HG02840 (cell line): ENCODE measurements around the gene HNRNPM.
"Not testable (repeated sequence)": the region's sequence is repeated elsewhere in the genome, so short reads cannot be mapped to it uniquely, and the experiment has no call there.

Experiments used
- ATAC-seq: cut with Tn5 transposase; IDR thresholded peaks from one replicate; pipeline ENCODE4 v1.9.1; 2021; ENCODE audit warnings: mild to moderate bottlenecking, moderate library complexity, moderate number of reproducible peaks; ENCODE audit not compliant: unreplicated experiment, low FRiP score

Gene HNRNPM

DNA sequence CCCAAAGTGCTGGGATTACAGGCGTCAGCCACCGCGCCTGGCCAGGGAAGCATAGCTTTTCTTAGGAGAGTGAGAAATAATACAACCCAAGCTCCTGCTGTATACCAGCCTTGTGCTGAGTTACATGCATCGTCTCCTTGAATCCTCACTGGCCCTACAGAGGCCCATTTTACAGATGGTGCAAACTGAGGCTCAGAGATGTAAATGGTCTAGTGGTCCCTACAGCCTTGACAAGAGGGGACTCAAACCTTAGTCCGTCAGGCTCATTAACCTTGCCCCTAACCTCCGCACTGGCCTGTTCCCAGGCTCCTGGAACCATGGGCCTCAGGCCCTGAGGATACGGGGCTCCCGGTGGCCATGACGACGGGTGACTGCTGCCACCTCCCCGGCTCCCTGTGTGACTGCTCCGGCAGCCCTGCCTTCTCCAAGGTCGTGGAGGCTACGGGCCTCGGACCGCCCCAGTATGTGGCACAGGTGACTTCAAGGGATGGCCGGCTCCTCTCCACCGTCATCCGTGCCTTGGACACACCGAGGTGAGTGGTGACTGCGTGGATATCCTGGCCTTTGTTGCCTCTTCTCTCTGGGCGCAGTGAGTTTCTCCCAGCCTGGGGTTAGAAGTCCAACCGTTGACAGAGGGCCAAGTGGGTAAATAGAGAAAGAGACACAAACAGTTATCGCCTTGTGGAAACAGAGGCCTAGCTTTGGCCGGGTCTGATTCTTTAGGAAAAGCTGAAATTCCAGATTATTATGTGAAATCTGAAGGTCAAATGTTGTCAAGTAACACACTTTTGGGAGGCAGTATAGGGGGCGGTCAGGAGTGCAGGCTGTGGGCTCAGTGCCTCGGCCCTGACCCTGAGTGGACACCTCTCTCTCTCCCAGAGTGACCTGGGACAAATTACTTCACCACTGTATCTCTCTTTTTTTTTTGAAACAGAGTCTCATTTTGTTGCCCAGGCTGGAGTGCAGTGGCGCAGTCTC lies 23.0 kb upstream of the HNRNPM start:
- no peak for ATAC-seq

DNA sequence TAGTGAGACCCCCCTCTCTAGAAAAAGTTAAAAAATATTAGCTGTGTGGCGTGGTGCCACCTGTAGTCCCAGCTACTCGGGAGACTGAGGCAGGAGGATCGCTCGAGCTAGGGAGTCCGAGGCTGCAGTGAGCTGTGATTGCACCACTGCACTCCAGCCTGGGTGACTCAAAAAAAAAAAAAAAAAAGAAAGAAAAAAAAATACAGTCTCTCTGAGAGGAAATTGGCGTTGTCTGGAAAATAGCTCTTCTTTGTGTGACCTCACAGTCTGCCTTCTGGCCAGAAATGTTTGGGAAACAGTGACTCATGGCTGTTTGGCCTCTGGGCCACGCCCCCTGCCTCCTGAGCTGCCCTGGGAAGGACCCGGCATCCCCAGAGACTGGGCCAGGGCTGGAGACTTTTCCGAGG lies 21.0 kb upstream of the HNRNPM start:
- no peak for ATAC-seq

DNA sequence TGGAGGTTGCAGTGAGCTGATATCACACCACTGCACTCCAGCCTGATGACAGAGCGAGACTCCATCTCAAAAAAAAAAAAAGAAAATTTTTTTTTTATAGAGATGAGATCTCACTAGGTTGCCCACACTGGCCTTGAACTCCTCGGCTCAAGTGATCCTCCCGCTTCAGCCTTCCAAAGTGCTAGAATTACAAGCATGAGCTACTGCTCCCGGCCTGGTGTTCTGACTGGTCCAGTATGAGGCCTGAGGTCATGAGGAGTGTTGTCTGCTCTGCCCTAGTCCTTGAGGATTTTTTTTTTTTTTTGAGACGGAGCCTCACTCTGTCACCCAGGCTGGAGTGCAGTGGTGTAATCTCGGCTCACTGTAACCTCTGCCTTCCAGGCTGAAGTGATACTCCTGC lies 19.4 kb upstream of the HNRNPM start:
- ATAC-seq = not testable (repeated sequence)

DNA sequence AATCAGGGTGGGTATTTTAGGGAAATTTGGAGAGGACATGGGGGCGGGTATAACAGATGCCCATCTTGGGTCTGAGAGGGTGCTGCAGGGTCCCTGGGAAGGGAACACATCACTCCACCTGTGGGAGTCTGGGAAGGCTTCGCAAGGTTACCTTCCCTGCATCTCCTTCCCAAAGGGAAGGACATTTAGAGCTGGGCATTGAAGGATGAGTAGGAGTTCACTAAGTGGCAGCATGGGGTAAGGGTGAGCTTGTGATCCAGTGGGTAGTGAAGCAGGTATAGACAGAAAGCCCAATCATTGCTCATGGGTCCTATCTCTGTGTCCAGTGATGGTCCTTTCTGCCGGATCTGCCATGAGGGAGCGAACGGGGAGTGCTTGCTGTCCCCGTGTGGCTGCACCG lies 18.5 kb upstream of the HNRNPM start:
- ATAC-seq = no peak

DNA sequence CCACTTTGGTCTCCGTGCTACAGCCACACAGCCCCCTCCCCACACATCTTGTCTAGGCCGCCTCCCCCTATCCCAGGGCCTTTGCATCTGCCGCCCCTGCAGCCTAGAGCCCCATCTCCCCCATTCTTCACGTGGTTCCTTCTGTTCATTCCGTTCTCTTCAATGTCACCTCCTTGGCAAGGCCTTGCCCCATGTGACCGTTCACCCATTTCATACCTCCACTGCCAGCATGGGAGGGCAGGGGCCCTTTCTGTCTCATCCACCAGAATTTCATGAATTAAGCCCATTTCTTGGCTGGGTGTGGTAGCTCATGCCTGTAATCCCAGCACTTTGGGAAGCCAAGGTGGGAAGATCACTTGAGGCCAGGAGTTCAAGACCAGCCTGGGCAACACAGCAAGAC lies 15.7 kb upstream of the HNRNPM start:
- no peak for ATAC-seq

DNA sequence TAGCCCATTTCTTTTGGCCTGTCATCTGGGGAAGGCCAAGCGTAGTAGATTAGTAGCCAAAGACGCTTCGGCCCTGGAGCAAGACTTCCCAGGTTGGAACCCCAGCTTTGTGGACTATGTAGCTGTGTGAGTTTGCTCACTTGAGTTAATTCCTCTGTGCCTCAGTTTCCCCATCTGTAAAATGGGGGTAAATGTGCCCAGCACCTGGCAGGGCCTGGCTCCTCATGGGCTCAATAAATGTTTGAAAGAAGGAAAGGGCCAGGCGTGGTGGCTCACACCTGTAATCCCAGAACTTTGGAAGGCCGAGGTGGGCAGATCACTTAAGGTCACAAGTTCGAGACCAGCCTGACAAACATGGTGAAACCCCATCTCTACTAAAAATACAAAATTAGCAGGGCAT lies 14.9 kb upstream of the HNRNPM start:
- no peak for ATAC-seq

DNA sequence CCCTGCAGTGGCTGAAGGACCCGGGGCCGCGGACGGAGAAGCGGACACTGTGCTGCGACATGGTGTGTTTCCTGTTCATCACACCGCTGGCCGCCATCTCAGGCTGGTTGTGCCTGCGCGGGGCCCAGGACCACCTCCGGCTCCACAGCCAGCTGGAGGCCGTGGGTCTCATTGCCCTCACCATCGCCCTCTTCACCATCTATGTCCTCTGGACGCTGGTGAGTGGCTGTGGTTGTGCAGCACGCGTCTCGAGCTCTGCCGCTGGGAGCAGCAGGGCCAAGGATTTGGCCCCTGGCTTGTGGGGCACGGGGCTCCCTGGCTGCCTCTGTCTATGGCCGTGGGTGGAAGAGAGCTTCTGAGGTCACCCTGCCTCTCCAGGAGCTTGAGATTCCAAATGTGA lies 14.1 kb upstream of the HNRNPM start:
- ATAC-seq = no peak

DNA sequence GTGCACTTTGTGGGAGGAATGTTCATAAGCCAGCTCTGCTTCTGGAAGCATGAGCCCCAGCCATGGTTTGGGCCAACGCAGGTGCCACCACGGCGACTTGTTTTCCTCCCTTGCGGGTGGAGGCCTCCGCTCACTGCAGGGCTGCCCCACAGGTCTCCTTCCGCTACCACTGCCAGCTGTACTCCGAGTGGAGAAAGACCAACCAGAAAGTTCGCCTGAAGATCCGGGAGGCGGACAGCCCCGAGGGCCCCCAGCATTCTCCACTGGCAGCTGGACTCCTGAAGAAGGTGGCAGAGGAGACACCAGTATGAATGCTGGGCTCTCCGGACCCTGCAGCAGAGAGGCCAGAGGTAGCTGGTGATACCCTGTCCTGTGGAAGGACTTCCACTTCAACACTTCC lies 6.5 kb upstream of the HNRNPM start:
- ATAC-seq = no peak

DNA sequence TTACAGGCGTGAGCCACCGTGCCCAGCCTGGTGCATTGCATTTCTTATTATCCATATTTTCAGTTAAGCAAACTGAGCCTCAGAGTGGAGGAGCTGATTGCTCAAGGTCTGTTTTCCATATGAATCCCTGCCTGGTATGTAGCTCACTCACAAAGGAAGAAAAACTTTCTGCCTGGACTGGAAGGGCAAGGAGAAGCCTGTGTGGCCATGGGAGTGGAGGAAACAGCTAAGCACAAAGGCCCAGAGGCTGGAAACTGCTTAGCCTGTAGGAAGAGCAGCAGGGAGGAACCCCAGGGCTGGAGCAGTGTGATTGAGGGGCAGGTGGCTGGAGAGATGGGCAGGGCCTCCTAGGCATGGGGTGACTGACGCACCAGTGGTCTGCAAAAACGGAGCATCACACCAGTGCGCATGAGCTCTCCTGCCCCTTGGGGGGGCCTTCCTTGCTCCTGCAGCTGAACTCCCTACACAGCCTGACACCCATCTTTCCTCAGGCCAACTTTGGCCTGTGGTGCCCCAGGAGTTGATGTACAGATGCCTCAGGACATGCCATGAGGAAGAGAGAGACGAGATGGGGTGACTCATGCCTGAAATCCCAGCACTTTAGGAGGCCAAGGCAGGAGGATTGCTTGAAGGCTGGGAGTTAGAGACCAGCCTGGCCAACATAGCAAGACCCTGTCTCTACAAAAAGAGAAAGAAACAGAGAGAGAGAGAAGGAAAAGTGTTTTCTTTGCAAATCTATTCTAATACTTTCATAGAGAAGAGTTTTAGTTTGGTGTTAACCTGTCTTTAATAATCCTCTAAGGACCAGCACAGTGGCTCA lies 2.8 kb upstream of the HNRNPM start:
- no peak for ATAC-seq

DNA sequence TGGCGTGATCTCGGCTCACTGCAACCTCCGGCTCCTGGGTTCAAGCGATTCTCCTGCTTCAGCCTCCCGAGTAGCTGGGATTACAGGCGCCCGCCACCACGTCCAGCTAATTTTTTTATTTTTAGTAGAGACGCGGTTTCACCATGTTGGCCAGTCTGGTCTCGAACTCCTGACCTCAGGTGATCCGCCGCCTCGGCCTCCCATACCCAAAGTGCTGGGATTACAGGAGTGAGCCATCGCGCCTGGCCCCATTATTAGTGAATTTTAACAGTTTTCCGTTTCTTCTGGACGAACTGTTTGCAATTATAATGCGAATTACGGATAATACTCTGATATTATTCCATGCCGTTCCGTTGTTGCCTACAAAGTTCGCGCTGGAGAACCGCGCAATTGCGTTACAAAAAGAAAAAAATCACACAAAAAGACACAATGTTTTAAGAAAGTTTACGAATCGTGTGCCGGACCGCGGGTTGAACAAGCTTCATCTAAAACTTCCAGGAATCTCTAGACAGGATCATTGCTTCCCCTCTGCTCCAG lies 567 bp upstream of the HNRNPM start:
- ATAC-seq = not testable (repeated sequence)

DNA sequence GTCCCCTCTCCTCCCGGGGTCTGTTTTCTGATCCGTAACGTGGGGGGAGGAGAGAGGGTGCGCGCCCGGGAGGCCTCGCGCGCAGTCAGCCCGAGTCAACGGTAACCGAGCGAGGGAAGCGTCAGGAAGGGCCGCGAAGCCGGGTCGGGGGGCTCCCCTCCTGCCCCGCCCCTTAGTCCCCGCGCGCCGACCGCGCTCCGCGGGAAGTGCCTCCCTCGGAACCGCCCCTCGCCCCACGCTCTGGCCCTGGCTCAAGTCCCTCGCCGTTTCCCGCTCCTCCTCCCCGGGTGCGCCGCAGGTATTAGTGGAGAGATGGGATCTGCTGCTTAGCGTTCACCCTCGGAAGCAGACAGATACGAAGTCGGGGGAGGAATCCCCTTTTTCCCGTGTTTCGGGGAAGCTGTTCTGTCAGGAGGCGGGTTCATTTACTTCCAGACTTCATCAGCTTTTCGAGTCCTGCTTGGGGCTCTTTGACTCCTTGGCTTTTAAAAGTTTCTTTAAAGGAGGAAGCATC lies 770 bp downstream of the HNRNPM start:
- ATAC-seq = peak; percentile 12

DNA sequence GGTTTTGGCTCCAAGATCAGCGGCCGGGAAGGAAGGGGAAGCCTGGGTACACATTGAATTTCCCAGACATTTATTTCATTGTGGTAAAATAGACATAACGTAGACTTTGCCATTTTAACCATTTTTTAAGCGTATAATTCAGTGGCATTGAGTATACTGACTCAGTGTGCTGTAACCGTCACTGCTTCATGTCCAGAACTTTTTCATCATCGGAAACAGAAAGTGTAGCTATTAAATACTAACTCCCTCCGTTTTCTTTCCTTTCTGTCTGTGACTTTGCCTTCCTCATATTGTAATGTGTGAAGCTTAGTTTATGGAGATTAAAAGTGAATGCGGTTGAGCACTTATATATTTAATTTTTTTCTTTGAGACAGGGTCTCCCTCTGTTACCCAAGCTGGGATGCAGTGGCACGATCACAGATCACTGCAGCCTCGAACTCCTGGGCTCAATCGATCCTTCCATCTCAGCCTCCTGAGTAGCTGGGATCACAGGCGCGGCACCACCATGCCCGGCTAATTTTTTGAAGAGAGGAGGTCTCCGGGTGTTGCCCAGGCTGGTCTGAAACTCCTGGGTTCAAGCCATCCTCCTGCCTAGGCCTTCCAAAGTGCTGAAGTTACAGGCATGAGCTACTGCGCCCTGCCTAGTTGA lies 1.4 kb downstream of the HNRNPM start:
- no peak for ATAC-seq

DNA sequence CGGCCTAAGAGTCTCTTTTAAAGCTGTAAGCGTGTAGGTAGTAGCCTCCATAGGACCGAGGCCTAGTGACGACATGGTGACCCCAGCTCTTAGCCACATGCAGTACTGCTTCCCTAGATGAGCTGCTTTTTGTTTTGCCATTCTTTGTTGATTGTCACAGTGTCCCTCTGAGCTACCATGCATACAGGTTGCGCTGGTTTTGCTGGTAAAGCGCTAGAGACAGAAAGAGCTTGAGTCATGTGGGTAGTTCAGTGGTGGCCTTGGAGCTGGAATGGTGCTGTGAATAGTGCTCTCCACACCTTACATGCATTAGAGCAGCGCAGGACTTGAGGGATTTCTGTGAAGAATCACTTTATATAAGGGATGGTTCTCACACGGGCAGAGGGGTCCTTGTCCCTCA lies 5.1 kb downstream of the HNRNPM start:
- ATAC-seq = no peak

DNA sequence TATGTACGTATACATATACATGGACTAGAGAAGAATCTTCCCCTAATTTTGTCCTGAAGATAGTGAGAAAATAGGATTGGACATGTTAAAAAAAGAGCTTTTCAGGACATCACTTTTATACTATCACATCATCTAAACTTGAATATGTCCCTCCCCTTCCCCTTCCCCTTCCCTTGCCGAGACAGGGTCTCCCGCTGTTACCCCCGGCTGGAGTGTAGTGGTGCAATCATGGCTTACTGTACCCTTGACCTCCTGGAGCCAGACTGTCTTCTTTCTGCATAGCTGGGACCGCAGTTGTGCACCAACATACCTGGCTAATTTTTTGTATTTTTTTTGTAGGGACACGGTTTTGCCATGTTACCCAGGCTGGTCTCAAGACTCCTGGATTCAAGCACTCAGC lies 6.6 kb downstream of the HNRNPM start:
- ATAC-seq = no peak

DNA sequence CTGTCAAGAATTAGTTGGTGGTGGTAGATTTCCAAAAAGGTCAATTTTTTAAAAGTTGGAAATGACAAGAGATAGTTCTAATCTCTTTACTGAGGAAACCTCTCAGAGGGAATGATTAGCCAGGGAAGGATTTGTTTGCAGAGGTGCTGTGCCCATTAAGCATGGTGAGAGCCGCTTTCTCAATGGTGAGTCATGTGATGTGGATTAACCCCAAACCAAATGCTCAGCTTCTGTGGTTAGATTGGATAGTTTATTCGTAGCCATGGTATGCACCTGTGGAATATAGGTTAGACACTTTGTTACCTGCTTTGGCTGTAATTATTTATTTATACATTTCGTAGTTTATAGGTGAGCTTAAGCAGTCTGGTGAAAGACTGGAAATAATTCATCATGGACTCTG lies 7.1 kb downstream of the HNRNPM start:
- ATAC-seq = no peak

DNA sequence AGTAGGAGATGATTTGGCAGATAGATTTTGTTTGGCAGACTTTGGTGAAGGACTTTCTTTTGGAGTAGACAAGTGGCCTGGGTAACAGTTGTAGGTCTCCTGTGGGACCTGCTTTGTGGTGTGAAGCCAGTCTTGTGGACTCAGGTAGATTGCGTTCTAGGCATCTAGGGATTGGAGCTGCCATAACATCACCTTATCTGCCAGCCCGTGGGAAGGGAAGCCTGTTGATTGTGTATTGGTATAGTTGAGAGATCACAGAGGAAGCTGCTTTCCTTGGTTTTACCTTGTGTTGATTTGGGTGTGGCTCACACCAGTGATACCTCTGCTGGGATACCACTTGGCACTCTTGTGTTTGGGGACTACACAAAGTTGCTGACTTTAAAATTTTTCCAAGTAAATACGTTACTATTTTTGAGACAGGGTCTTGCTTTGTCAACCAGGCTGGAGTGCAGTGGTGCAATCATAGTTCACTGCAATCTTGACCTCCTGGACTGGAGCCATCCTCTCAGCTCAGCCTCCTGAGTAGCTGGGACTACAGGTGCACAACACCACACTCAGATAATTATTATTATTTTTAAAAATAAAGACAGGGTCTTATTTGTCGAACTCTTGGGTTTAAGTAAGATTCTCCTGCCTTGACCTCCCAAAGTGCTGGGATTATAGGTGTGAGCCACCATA lies 7.8 kb downstream of the HNRNPM start:
- ATAC-seq = no peak

DNA sequence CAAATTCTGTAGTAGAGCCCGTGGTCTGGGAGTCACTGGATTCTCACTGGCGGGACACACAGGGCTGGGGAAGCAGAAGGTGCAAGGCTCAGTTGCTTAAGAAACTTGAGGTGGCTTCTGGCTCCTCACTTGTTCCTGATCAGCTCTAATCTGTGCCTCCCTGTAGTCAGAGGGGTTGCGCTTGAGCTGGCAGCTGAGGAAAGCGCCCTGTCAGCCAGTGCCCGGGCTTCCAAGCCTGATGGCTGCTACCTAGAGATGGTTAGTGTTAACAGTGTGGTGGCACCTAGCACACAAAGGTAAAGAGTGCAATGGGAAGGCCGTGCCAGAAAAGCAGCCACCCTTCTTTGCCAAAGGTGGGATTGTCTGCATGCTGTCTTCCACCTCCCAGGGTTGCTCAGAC lies 8.8 kb downstream of the HNRNPM start:
- no peak for ATAC-seq

DNA sequence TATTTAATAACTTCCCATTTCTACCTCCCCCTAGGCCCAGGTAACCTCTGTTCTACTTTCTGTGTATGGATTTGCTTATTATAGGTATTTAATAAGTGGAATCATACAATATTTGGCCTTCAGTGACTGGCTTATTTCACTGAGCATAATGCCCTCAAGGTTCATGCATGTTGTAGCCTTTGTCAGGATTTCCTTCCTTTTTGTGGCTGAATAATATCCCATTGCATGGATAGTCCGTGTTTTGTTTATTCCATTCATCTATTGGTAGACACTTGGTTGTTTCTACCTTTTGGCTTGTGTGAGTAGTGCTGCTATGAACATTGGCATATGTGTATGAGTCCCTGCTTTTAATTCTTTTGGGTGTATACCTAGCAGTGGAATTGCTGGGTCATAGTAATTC lies 9.4 kb downstream of the HNRNPM start:
- no peak for ATAC-seq

DNA sequence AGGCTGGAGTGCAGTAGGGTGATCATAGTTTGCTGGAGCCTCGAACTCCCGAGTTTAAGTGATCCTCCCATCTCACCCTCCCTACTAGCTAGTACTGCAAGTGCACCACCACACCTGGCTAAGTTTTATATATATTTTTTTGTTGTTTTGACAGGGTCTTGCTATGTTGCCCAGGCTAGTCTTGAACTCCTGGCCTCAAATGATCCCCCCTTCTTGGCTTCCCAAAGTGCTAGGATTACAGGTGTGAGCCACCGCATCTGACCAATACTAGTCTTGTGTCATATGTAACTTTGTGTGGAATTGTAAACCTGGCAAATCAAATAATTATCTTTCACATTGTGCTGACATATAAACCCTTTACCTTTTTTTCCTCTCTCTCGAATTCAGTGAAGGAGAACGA lies 10.2 kb downstream of the HNRNPM start:
- ATAC-seq = no peak

DNA sequence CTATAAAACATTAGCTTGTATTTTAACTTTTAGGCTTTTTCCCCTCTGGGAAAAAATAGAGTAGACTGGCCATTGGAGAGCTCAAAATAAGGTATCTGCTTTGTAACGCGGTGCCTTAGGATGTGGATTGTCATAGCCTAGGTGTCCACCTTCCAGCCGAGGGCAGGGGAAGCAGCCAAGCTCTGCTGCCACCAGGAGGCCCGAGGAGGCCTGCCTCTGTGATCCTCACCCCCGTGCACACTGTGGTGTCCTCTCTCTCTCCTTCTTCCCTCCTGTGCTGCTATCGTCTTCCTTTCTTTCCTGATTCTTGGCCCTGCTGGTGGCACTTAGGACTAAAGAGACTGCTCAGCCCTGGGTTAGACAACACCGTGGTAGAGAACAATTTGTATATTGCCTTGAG lies 11.3 kb downstream of the HNRNPM start:
- ATAC-seq = no peak
